Measurements from ENCODE around the gene POLH. TPM values are rescaled to one million over a fixed set of nuclear protein-coding genes. Genes with fewer than 3 reads are reported as not detected.
"Not testable (repeated sequence)": the region's sequence is repeated elsewhere in the genome, so short reads cannot be mapped to it uniquely, and the experiment has no call there.

POLH gene
- 18.5 TPM for polyA plus RNA-seq (2012; ENCODE audit: insufficient read depth, insufficient read length)

GRCh38 chr6:43575772-43576551, at the start of gene POLH, which contains the start of gene XPO5:
TSS of gene POLH (plus strand) at chr6:43576185. CDS start at chr6:43582320, 6,135 bp downstream.
TSS of gene XPO5 (minus strand) at chr6:43576038. CDS start at chr6:43575864, 174 bp downstream.
- DNase-seq (ENCODE audit: low read depth, low spot score), result peak; percentile 83
- peak within 1 kb of the TSS; percentile 96 for H3K4me3 ChIP-seq (ENCODE audit: low read length)

- DNase-seq (ENCODE audit: low read depth, low spot score), result no peak
Measured at GRCh38 chr6:43532201-43532600, 43.8 kb upstream of the POLH start.

DNA sequence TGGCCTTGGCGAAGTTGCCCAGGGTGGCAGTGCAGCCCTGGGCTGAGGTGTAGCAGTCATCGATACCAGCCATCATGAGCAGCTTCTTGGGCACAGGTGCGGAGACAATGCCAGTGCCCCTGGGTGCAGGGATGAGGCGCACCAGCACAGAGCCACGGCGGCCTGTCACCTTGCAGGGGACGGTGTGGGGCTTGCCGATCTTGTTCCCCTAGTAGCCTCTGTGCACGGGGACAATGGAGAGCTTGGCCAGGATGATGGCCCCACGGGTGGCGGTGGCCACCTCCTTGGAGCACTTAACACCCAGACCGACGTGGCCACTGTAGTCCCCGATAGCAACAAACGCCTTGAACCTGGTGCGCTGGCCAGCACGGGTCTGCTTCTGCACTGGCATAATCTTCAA, 37.0 kb upstream of the POLH start:
- H3K4me3 ChIP-seq (ENCODE audit: low read length); DNase-seq (ENCODE audit: low read depth, low spot score): not testable (repeated sequence)

More at GRCh38 chr6:43532201-43532600, 43.8 kb upstream of the POLH start:
- H3K4me3 ChIP-seq (ENCODE audit: low read length), result no peak overlapping the region

DNA sequence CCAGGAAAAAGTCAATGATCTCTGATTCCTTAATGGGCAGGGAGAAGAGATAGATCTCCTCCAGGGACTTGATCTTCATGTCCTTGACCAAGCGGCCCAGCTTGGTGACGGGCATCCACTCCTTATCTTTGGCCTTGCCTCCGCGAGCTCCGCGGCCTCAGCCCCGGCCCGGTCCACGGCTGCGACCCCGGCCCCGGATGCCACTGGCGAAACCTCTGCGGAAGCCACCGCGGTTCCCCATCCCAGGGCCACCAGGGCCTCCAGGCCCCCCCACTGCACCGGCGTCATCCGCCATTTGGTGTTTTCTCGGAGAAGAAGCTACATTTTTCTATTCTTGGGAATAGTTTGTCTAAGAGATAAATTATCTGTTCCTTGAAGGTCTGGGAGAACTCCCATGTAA, 36.6 kb upstream of the POLH start:
- DNase-seq (ENCODE audit: low read depth, low spot score); H3K4me3 ChIP-seq (ENCODE audit: low read length): not testable (repeated sequence)

GRCh38 chr6:43540507-43540906, 35.5 kb upstream of the POLH start:
- no peak overlapping the region for H3K4me3 ChIP-seq (ENCODE audit: low read length)
- DNase-seq (ENCODE audit: low read depth, low spot score), result no peak

- DNase-seq (ENCODE audit: low read depth, low spot score), result no peak
Measured at GRCh38 chr6:43541774-43542471, 34.1 kb upstream of the POLH start.

GRCh38 chr6:43544461-43544860, 31.5 kb upstream of the POLH start:
- H3K4me3 ChIP-seq (ENCODE audit: low read length), result no peak overlapping the region
- DNase-seq (ENCODE audit: low read depth, low spot score), result no peak

More at GRCh38 chr6:43541774-43542471, 34.1 kb upstream of the POLH start:
- no peak overlapping the region for H3K4me3 ChIP-seq (ENCODE audit: low read length)

- H3K4me3 ChIP-seq (ENCODE audit: low read length), result no peak overlapping the region
- no peak for DNase-seq (ENCODE audit: low read depth, low spot score)
Measured at GRCh38 chr6:43547222-43547621, 28.8 kb upstream of the POLH start.

DNA sequence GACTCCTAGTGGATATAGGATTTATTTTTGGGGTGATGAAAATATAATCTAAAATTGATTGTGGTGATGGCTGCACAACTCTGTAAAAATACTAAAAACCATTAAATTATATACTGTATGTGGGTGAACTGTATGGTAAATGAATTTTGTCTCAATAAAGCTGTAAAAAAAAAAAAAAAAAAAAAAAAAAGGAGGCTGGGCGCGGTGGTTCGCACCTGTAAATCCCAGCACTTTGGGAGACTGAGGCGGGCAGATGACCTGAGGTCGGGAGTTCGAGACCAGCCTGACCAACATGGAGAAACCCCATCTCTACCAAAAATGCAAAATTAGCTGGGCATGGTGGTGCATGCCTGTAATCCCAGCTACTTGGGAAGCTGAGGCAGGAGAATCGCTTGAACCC, 18.4 kb upstream of the POLH start:
- H3K4me3 ChIP-seq (ENCODE audit: low read length); DNase-seq (ENCODE audit: low read depth, low spot score): not testable (repeated sequence)

GRCh38 chr6:43559328-43559727, 16.7 kb upstream of the POLH start:
- H3K4me3 ChIP-seq (ENCODE audit: low read length), result no peak overlapping the region
- DNase-seq (ENCODE audit: low read depth, low spot score), result no peak

DNA sequence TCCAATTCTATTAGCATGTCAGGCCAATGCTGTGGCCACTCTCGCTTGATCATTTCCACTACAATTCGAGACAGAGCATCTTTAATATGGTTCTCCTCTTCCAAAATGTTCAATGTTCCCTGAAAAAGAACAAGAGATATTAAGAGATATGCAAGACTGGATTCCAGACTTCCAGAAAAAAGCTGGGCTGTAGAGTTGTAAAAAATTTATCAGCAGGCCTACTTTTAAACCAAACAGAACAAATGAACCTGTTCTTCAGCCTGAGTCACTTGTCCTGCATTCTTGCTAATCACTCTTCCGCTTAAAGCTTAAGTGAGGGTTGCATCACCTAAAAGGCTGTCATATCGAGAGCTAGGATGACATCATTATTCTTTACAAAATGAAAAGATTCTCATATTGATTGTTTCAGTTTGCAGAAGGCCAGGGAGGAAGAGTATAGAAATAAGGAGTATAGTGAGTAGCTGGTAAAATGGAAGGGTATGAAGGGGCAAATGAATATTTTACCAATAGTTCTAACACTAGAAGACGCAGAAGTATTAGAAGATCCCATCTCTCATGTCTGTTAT, 5.0 kb upstream of the POLH start:
- DNase-seq (ENCODE audit: low read depth, low spot score), result no peak
- no peak overlapping the region for H3K4me3 ChIP-seq (ENCODE audit: low read length)

DNA sequence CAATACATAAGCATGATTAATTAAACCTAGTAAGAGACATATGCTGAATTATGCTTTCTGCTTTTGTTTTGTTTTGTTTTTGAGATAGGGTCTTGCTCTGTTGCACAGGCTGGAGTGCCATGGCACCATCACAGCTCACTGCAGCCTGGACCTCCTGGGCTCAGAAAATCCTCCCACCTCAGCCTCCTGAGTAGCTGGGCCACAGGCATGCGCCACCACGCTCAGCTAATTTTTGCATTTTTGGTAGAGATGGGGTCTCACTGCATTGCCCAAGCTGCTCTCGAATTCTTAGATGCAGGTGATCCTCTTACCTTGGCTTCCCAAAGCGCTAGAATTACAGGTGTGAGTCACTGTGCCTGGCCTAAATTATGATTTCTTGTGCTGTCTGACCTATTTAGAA, 4.0 kb upstream of the POLH start:
- no peak for DNase-seq (ENCODE audit: low read depth, low spot score)
- H3K4me3 ChIP-seq (ENCODE audit: low read length), result no peak overlapping the region

GRCh38 chr6:43575105-43575771, 747 bp upstream of the POLH start:
- DNase-seq (ENCODE audit: low read depth, low spot score), result no peak
- H3K4me3 ChIP-seq (ENCODE audit: low read length), result peak overlapping the region; percentile 96

DNA sequence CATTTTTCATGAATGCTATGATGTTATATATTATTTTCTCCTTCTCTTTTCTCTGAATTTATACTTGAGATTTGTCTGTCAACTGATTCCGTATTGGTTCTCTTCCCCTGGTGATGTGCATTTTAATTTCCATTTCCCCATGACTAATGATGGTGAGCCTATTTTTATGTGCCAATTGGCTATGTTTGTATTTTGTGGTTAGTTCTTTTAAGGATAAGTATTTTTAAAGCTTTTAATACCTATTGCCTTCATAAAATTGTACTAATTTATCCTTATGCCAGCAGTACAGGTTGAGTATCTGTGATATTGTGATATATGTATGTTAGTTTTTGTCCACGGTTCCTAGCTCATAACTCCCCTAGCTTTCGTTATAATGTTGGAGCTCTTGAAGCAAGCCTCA, 2.8 kb downstream of the POLH start:
- no peak overlapping the region for H3K4me3 ChIP-seq (ENCODE audit: low read length)
- no peak for DNase-seq (ENCODE audit: low read depth, low spot score)

DNA sequence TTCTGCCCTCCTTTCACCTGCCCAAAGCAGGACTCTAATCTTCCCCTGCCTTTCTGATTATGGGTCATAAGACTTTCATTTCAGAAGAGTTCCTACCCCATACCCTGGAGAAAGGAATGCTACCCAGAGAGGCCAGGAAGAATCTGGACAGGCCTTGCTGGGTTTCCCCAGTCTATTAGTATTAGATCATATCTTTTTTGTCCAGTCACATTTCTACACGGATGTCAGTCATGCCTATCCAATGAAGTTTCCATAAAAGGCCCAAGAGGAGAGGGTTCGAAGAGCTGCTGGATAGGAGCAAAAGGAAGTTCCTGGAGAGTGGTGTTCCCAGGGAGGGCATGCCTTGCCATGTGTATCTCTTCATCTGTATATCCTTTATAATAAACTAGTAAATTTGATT, 3.2 kb downstream of the POLH start:
- no peak for DNase-seq (ENCODE audit: low read depth, low spot score)

DNA sequence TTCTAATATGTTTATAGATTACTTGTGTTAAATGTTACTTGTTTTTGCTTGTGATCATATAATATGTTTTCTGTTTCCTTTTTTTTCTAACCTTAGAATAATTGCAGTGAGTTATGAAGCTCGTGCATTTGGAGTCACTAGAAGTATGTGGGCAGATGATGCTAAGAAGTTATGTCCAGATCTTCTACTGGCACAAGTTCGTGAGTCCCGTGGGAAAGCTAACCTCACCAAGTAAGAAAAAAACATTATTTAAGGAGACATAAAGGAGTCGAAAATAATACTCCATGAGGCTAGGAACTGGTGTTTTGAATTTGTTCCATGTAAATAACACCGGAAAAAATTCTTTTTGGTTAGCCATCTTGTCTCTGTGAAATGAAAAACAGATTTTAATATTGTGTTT, 6.9 kb downstream of the POLH start:
- no peak for DNase-seq (ENCODE audit: low read depth, low spot score)
- H3K4me3 ChIP-seq (ENCODE audit: low read length), result no peak overlapping the region

More for the DNA sequence above, 3.2 kb downstream of the POLH start:
- no peak overlapping the region for H3K4me3 ChIP-seq (ENCODE audit: low read length)

GRCh38 chr6:43584892-43585570, 9.0 kb downstream of the POLH start:
- DNase-seq (ENCODE audit: low read depth, low spot score), result no peak
- no peak overlapping the region for H3K4me3 ChIP-seq (ENCODE audit: low read length)

GRCh38 chr6:43588194-43588593, 12.2 kb downstream of the POLH start:
- DNase-seq (ENCODE audit: low read depth, low spot score), result no peak
- H3K4me3 ChIP-seq (ENCODE audit: low read length), result no peak overlapping the region

DNA sequence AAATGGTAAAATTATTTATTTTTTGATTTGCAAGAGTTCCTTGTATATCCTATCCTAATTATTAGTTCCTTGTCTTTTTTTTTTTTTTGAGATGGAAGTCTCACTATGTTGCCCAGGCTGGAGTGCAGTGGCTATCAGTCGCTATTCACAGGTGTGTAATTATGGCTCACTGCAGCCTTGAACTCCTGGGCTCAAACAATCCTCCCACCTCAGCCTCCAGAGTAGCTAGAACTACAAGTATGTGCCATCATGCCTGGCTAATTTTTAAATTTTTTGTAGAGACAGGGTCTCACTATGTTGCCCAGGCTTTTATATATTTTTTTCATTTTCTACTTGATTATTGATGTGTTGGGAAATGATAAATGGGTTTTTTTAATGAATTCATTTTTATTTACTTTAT, 13.6 kb downstream of the POLH start:
- H3K4me3 ChIP-seq (ENCODE audit: low read length); DNase-seq (ENCODE audit: low read depth, low spot score): not testable (repeated sequence)

All from Jurkat, Clone E6-1 (cell line).